ENCODE results near the gene SCARB1.

The SCARB1 gene

GRCh38 chr12:124819525-124819924, 44.1 kb downstream of the SCARB1 start:
- no peak for DNase-seq

DNA sequence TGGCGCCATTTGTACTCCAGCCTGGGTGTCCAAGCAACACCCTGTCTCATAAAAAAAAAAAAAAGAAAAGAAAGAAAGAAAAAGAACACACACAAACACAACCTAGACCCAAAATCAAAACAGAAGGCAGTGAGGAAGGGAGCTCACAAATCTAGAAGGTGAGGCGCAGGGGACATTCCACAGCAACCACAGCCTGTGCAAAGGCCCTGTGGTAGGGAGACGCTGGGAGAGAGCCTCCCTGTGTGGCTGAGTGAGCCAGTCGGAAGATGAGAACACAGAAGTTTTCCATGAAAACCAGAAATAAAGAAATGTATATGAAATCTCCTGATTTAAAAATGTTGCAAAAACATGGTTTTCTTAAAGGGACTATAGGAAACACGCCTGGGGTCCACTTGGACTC, 44.6 kb downstream of the SCARB1 start:
- no peak for DNase-seq

DNA sequence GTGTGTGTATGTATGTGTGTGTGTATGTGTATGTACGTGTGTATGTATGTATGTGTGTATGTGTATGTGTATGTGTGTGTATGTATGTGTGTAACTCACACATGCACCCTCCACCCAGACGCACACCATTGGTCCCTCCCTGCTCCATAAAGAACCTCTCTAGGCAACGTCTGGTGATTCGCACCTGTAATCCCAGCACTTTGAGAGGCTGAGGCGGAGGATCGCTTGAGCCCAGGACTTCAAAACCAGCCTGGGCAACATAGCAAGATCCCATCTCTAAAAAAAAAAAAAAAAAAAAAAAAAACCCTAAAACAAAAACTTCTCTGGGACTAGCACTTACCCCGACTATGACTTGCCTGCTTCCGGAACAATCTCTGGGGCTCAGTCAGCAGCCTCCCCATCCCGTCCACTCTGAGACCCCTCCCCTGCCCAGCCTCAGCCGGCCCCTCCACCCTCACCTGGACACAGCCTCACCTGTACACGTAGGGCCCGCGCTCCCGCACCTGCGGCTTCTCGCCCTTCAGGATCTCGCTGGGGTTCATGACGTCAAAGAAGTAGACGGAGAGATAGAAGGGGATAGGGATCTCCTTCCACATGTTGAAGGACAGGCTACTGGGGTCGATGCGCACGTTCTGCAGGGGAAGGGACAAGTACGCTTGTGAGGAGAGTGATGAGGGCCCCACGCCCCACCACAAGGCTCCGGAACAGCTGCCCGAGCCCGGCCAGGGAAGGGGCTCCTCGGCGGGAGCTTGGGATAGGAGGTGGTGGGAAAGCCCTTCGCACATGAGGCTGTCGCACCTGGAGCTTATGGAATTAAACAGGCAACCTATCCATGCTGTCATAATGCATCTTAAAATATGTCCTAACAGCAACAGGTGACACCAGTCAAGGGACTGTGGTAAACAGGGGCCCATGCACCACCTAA, 46.3 kb downstream of the SCARB1 start:
- DNase-seq: no peak

- no peak for DNase-seq
Measured at GRCh38 chr12:124816295-124816854, 47.3 kb downstream of the SCARB1 start.

GRCh38 chr12:124814741-124815613, 48.7 kb downstream of the SCARB1 start:
- DNase-seq: no peak

DNA sequence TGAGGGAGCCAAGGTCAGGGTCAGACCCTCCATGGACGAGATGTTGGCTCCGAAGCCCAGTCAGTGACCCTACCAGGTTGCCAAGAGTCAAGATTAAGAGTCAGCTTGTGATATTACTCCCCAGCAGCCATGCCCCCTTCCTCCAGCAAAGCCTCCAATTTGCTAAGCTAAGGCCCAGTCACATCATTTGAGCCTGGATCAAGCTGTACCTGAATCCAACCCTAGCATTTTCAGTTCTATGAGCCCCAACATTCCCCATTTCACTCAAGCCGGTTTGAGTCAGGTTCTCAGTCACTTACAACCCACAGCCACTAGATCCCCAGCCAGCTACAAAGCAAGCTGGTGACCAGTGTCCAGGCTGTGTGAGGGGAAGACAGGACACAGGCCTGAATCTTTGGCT, 49.9 kb downstream of the SCARB1 start:
- no peak for DNase-seq

GRCh38 chr12:124812979-124813378, 50.7 kb downstream of the SCARB1 start:
- DNase-seq: no peak

DNA sequence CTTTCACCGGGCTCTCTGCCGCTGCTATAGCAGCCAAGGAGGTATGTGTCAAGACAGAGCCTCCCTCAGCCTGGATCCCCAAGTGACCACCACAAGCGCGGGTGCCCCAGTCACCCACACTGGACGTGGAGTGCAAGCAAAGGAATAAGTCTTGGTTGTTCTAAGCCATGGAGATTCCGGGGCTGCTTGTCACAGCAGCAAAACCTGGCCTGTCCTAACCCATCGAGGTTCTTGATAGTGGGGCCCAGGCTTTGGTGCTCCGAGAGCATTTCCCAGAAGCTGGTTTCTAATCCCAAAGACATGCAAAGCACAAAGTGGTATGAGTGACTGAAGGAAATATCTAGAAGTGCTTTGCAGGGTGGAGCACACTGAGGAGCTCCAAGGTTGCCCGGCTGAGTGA, 51.3 kb downstream of the SCARB1 start:
- DNase-seq: no peak

GRCh38 chr12:124811633-124812032, 52.0 kb downstream of the SCARB1 start:
- no peak for DNase-seq

DNA sequence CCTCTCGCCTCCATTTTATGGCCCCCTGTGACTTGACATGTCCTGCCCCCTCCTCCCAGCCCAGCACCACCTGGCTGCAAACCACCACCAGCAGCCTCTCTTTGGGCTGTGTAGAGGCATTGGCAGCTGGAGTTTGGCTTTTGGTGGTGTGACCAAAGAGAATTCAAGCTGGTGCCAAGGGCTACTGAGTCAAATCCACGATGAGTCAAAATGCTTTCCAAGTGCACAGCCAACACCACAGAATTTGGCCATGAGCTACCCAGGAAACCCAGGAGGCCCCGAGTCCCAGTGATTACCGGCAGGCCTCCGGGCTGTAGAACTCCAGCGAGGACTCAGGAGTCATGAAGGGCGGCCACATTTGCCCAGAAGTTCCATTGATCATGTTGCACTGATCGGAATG, 53.8 kb downstream of the SCARB1 start:
- no peak for DNase-seq

GRCh38 chr12:124809391-124809790, 54.3 kb downstream of the SCARB1 start:
- DNase-seq: no peak

- DNase-seq: no peak
Measured at GRCh38 chr12:124808272-124808671, 55.4 kb downstream of the SCARB1 start.

GRCh38 chr12:124805876-124806668, 57.6 kb downstream of the SCARB1 start:
- no peak for DNase-seq

- DNase-seq: no peak
Measured at GRCh38 chr12:124805050-124805449, 58.6 kb downstream of the SCARB1 start.

DNA sequence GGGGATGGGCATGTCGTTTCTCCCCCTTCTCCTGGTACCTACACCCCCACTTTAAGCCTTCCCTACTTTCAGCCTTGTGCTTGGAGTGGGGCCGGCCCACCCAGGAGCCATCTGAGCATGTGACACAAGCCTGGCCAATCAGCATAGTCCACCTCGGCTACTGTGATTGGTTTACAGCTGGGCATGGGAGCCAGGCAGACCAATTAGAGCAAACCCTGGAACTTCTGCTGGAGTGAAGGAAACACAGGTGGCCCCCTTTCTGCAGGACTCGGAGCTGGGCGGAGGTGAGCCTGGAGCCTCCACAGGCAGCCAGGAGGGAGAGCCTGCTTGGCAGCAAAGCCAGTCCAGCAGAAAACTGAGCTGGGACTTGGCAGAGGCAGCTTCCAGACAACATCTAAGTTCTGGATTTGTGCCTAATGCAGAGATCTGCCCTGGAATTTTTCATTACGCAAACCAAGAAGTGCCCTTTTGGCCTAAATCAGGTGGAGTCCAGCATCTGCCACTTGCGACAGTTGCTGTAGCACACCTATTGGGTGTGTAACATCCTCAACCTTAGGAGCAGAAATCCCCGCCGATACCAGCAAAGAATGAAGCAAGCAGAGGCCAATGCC, 59.5 kb downstream of the SCARB1 start:
- DNase-seq: no peak

- no peak for DNase-seq
Measured at GRCh38 chr12:124802361-124802760, 61.3 kb downstream of the SCARB1 start.

- DNase-seq: no peak
Measured at GRCh38 chr12:124800506-124800905, 63.2 kb downstream of the SCARB1 start.

- no peak for DNase-seq
Measured at GRCh38 chr12:124797321-124797720, 66.3 kb downstream of the SCARB1 start.

DNA sequence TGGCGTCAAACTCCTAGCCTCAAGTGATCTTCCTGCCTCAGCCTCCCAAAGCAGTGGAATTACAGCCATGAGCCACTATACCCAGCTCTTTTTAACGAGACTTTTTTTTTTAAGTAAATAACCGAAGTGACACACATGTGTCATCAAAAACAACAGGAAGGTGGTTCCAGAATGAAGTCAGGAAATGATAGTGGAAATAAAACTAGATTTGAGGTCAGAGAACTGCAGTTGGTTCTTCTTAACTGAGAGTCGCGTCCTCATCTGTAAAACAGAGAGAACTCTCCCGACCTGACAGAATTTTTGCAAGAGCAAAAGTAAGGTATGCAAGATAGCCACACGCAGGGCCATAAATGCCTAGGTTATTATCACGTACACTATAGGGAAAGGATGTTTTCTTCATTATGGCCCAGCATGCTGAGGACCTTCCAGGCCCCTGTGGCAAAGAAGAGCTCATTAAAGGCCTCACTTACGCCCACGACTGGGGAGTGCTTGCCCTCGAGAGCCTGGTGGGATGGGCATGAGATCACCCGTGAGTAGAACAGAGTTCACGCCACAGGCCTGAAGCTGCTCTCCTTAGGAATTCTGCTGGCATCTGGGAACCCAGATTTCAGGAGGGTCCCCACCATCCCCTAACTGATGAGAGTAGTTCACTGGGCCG, 67.2 kb downstream of the SCARB1 start:
- DNase-seq: no peak

DNA sequence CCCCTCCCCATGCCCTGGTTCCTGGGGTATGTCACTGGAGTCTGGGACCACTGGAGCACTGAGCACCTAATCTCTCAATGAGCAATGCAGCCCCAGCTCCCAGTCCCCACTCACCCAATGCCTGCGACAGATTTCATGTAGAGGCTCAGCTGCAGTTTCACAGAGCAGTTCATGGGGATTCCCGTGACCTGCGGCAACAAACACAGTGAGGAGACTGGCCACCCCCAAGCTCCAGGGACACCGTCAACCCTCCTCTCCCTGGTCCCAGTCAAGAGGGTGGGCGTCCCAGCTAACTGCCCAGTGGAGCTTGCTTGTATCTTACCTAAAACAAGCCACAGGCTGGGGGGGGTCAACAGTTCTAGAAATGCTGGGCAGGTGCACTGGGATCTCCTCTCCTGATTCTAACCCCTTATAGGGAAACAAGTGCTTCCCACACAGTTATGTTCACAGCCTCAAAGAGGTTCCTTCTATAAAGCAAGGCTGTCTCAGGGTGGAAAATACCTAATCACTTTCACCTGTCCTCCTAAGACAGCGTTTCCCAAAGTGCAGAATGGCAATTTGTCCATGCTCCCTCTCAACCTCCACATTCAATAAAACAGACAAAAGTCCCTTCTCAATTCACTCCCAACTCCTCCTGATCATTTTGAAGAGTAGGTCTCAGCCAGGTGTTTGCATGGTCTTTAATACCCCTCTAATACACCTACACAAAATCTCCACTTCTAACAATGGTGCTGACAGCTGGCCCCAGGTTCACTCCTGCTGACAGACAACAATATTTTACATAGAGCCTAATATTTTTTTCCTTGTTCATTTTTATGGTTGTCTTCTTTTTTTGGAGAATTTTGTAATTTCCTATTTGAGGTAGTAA, 68.3 kb downstream of the SCARB1 start:
- no peak for DNase-seq
